DND-41 (cell line): Measurements from ENCODE around the gene SS18L1.

Experiments used
- ATAC-seq: fragments of 200-7000 bp; cut with Tn5 transposase; 3 replicates; pipeline ENCODE4 v1.9.1; 2021; ENCODE audit warnings: low read depth; ENCODE audit not compliant: insufficient read depth
- DNase-seq: peaks from one replicate; pipeline ENCODE4 v3.0.0-alpha.2; 2020
- H2AFZ ChIP-seq: 2 replicates; pipeline ENCODE4 v1.6.0; 2012; ENCODE audit warnings: low read depth, low read length
- H3K27ac ChIP-seq: 2 replicates; pipeline ENCODE4 v1.5.1; 2012; ENCODE audit warnings: low read length, inconsistent platforms
- H3K27me3 ChIP-seq: fragments of 200-600 bp; sonication (generic); 2 replicates; pipeline ENCODE4 v1.6.0; 2012; ENCODE audit warnings: low read length, mild to moderate bottlenecking, inconsistent platforms; ENCODE audit not compliant: insufficient read depth, poor library complexity
- H3K36me3 ChIP-seq: 2 replicates; pipeline ENCODE4 v1.5.1; 2012; ENCODE audit warnings: low read length, inconsistent platforms; ENCODE audit not compliant: insufficient read depth
- H3K4me1 ChIP-seq: 2 replicates; pipeline ENCODE4 v1.5.1; 2012; ENCODE audit warnings: mild to moderate bottlenecking, low read length; ENCODE audit not compliant: insufficient read depth
- H3K4me2 ChIP-seq: 2 replicates; pipeline ENCODE4 v1.6.0; 2012; ENCODE audit warnings: mild to moderate bottlenecking, moderate library complexity, low read length, inconsistent platforms; ENCODE audit not compliant: insufficient read depth
- H3K4me3 ChIP-seq, 2 experiments: fragments of 200-600 bp in 1 of 2; shearing (Covaris generic) in 1 of 2; 2 replicates each; pipeline ENCODE4 v1.5.1; 2012 to 2016; ENCODE audit warnings: inconsistent platforms in 2 of 2, low read length in 2 of 2, mild to moderate bottlenecking in 2 of 2, low read depth in 1 of 2, moderate library complexity in 1 of 2
- H3K79me2 ChIP-seq: 2 replicates; pipeline ENCODE4 v1.6.0; 2012; ENCODE audit warnings: low read length, inconsistent platforms; ENCODE audit not compliant: insufficient read depth
- H3K9ac ChIP-seq: 2 replicates; pipeline ENCODE4 v1.6.0; 2012; ENCODE audit warnings: low read depth, mild to moderate bottlenecking, inconsistent platforms, low read length, moderate library complexity
- H3K9me3 ChIP-seq: 2 replicates; pipeline ENCODE4 v1.5.1; 2012; ENCODE audit warnings: low read length, moderate library complexity, mild to moderate bottlenecking, inconsistent platforms; ENCODE audit not compliant: insufficient read depth, severe bottlenecking
- H4K20me1 ChIP-seq: 2 replicates; pipeline ENCODE4 v1.6.0; 2012; ENCODE audit warnings: low read length; ENCODE audit not compliant: insufficient read depth
- CTCF ChIP-seq: IDR thresholded peaks from 2 replicates; pipeline ENCODE4 v1.5.1; 2012; ENCODE audit warnings: borderline replicate concordance, low read length, moderate library complexity, mild to moderate bottlenecking; ENCODE audit not compliant: poor library complexity, severe bottlenecking; ENCODE audit errors: extremely low read depth
- EZH2 ChIP-seq: IDR thresholded peaks from 3 replicates; pipeline ENCODE4 v1.6.1; 2012; ENCODE audit warnings: borderline replicate concordance, low read depth, mild to moderate bottlenecking, moderate library complexity, low read length, inconsistent platforms; ENCODE audit not compliant: severe bottlenecking

SS18L1 gene

GRCh38 chr20:62191781-62192559 is 48.4 kb downstream of the SS18L1 start:
- H3K4me1 ChIP-seq, result peaks cover 31% of the 10 kb centered on the region
- no peaks in the 10 kb centered on the region for H3K9me3 ChIP-seq
- no peak overlapping the region for H2AFZ ChIP-seq
- H3K4me2 ChIP-seq, result no peak overlapping the region
- H3K9ac ChIP-seq, result no peak overlapping the region
- H3K4me3 ChIP-seq, result no peak overlapping the region
- H3K79me2 ChIP-seq, result peaks cover 65% of the 10 kb centered on the region
- DNase-seq, result no peak
- H3K27me3 ChIP-seq, result no peaks in the 10 kb centered on the region
- H4K20me1 ChIP-seq, result peaks cover 39% of the 10 kb centered on the region
- TF ChIP-seq EZH2 (no peak), CTCF (no peak)
- peaks cover 56% of the 10 kb centered on the region for H3K36me3 ChIP-seq
- no peak overlapping the region for H3K27ac ChIP-seq
- ATAC-seq, result no peak

GRCh38 chr20:62192635-62193034 is 49.1 kb downstream of the SS18L1 start:
- ATAC-seq, result no peak
- no peak overlapping the region for H3K4me2 ChIP-seq
- peaks cover 59% of the 10 kb centered on the region for H3K79me2 ChIP-seq
- no peak overlapping the region for H3K4me3 ChIP-seq
- peaks cover 30% of the 10 kb centered on the region for H3K4me1 ChIP-seq
- H4K20me1 ChIP-seq, result peaks cover 38% of the 10 kb centered on the region
- no peak overlapping the region for H3K27ac ChIP-seq
- H3K27me3 ChIP-seq, result no peaks in the 10 kb centered on the region
- peaks cover 61% of the 10 kb centered on the region for H3K36me3 ChIP-seq
- no peak for DNase-seq
- no peak overlapping the region for H3K9ac ChIP-seq
- no peaks in the 10 kb centered on the region for H3K9me3 ChIP-seq
- no peak for TF ChIP-seq CTCF
- no peak for TF ChIP-seq EZH2
- H2AFZ ChIP-seq, result no peak overlapping the region

- Histone ChIP-seq H3K9ac (no peak overlapping the region), H4K20me1 (peaks cover 42% of the 10 kb centered on the region), H3K4me1 (peaks cover 30% of the 10 kb centered on the region), H3K4me3 (no peak overlapping the region), H3K27me3 (no peaks in the 10 kb centered on the region), H3K4me2 (no peak overlapping the region), H3K27ac (no peak overlapping the region), H2AFZ (no peak overlapping the region), H3K36me3 (peaks cover 68% of the 10 kb centered on the region), H3K79me2 (peaks cover 52% of the 10 kb centered on the region), H3K9me3 (no peaks in the 10 kb centered on the region)
- ATAC-seq, result no peak
- no peak for DNase-seq
- no peak for TF ChIP-seq EZH2
- no peak for TF ChIP-seq CTCF
Observed at GRCh38 chr20:62193079-62194025, 49.8 kb downstream of the SS18L1 start.
